CD4-positive, alpha-beta T cell treated with Interleukin-10 for 1 hour (primary cell): ENCODE results near the gene SLC39A9.
"Not testable (repeated sequence)": the region's sequence is repeated elsewhere in the genome, so short reads cannot be mapped to it uniquely, and the experiment has no call there.

Experiments used
- DNase-seq: peaks from one replicate; pipeline ENCODE4 v3.0.0-alpha.2; 2020

Gene SLC39A9

DNA sequence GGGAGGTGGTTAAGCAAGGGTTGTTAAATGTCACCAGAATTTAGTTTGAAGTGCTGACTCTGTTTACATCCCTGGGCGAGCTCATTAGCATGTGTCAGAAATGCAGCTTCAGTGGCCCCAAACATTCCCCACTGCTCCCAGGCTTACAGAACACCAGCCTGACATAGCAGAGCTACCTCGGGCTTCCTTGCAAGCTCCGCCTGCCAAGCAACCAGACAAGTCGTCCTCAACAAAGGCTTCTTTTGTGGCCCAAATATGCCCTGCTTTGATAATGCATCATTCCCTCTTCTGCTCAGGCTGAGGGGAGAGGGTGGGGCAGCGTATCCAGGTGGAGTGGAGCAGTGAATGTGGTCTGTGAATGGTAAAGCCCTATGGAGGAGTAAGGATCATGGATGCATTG lies 28.4 kb upstream of the SLC39A9 start:
- no peak for DNase-seq

DNA sequence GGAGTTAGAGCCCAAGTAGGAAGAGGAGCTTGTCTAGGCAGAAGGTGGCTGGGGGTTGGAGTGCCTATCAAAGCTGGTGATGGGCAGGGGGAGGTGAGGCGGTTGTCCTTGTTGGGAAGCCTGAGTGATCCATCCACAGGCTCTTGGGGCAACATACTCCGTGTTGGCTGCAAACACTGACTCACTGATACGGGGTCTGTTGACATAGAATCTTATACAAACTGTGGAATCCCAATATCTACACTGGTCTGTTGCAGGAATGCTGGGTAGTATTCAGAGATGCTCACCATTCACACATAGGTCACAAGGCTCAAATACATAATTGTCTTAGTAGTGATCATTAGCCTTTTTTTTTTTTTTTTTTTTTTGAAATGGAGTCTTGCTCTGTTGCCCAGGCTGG lies 26.3 kb upstream of the SLC39A9 start:
- no peak for DNase-seq

DNA sequence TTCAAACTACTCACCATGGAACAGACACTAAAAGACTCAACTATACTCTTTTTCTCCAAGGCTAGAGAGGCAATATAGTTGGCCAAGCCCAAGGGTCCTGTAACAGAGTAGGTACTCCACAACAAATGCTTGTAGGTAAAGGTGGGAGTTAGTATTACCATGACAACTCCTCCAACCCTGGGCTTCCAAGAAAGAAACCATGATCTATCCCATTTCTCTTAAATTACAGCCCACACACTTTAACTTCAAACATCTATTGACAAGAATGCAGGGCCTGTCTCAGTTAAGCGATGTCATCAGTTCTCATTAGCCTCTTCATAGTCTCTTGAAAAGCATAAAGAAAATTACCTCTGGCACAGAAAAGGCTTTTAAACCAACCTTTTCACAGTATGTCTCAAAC lies 25.4 kb upstream of the SLC39A9 start:
- no peak for DNase-seq

DNA sequence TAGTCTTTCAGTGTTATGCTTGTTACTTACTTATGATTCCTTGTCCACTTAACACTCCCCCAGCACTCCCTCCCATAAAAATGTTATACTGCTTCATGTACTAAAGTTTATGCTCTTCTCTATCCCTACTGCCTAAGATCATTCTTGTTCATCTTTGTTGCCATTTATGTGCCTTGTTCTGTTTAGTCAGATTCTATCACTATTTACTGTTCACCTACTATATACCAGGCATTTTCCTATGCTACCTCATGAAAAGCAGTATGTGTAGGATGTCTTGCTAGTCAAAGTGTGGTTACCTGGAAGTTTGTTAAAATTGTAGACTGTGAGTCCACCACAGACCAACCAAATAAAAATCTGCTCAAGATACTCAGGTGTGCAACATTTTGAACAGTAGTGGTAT lies 24.3 kb upstream of the SLC39A9 start:
- DNase-seq = no peak

DNA sequence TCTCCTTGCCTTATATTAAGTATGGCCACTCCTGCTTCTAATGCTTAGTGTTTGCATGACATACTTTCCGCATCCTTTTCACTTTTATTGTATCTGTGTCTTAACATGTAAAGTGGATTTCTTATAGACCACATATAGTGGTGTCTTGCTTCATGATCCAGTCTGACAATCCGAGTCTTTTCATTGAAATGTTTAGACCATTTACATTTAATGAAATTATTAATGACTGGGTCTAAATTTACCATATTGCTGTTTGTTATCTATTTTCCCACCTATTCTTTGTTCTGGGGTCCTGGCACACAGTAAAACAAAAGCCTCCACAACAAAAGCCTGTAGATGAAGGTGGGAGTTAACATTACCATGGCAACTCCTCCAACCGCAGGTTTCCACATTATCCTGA lies 23.3 kb upstream of the SLC39A9 start:
- DNase-seq = no peak

DNA sequence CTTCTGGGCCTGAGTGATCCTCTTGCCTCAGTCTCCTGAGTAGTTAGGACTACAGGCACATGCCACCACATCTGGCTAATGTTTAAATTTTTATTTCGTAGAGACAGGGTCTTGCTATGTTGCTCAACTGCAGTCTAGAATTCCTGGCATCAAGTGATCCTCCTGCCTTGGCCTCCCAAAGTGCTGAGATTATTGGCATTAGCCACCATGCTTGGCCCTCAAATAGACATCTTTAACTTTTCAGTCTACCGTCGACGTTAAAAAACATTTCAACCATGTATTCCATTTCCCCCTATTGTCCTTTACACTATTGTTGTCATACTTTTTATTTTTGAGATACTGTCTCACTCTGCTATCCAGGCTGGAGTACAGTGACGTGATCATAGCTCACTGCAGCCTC lies 22.8 kb upstream of the SLC39A9 start:
- no peak for DNase-seq

DNA sequence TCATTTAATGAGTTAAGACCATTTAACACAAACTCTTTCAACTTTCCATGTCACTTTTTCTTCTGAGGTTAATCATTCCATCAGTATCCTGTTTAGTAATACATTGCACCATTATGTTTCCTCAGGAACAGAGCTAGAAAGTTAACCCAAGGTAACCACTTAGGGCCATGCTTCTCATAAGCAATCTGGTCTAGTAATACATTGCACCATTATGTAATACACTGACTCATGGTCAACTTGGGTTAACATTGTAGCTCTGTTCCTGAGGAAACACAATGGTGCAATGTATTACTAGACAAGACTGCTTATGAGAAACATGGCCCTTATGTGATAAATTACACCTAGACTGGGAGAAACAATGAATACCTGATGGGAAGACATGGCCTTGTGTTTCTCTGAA lies 22.1 kb upstream of the SLC39A9 start:
- DNase-seq = no peak

DNA sequence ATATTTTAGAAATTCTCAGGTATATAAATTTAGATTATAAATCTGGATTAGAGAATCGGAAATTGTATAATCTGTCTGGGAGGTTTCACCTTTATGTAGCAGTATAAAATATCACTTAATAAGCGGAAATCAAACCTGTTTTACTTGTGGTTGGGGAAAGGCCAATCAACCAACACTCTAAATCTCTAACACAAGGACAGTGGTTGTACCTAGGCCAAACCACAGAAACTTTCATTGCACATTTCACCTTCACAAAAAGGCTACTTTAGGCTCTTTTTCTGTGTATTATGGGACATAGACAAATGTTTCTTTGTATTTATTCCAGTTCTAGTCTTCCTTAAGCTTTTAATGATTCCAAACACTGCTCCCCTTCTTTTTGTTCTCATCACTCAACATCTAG lies 20.2 kb upstream of the SLC39A9 start:
- no peak for DNase-seq

DNA sequence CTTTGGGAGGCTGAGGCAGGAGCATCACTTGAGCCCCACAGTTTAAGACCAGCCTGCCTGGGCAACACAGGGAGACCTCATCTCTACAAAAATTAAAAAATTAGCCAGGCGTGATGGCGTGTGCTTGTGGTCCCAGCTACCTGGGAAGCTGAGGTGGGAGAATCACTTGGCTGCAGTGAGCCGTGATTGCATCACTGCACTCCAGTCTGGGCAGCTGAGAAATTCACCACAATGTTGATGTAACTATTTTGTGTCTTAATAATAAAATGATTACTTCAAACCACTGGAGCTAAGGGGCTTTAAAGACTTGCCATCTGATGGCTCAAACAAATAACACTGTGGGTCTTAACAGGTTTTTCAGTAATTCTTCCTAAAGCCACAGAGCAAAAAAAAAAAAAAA lies 11.2 kb upstream of the SLC39A9 start:
- no peak for DNase-seq

DNA sequence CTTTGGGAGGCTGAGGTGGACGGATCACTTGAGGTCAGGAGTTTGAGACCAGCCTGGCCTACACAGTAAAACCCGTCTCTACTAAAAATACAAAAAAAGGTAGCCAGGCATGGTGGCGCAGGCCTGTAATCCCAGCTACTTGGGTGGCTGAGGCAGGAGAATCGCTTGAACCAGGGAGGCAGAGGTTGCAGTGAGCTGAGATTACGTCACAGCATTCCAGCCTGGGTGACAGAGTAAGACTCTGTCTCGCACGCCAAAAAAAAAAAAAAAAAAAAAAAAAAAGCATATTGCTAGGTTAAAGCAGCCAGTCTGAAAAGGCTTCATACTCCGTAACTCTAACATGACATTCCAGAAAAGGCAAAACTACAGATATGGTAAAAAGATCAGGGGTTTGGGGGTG lies 7.1 kb upstream of the SLC39A9 start:
- not testable (repeated sequence) for DNase-seq

DNA sequence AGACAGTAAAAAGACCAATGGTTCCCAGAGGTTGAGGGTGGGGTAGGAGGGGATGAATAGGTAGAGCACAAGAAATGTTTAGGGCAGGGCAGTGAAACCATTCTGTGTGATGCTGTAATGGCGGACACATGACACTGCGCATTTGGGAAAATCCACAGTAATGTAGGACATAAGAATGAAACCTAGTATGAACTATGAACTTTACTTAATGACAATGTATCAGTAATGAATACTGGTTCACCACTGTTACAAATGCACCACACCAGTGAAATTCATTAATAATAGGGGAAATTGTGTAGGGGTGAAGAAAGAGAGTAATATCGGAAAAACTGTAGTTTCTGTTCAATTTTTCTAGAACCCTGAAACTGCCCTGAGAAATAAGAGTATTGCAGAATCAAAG lies 6.0 kb upstream of the SLC39A9 start:
- no peak for DNase-seq

DNA sequence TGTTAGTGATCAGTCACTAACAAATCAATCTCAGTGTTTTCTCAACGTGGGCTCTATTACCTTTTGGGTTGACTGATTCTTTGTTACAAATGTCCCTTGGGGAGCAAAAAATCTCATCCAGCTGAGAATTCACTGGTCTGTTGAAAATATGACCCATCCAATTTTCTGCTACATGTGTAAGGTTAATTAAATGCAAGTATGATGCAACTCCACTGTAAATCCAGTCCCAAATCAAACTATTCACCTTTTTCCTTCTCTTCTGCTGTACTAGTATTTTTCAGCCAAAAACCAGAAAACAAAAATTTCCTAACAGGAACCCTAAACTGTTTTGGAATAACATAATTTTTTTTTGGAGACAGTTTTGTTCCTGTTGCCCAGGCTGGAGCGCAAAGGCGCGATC lies 2.6 kb upstream of the SLC39A9 start:
- DNase-seq = no peak

DNA sequence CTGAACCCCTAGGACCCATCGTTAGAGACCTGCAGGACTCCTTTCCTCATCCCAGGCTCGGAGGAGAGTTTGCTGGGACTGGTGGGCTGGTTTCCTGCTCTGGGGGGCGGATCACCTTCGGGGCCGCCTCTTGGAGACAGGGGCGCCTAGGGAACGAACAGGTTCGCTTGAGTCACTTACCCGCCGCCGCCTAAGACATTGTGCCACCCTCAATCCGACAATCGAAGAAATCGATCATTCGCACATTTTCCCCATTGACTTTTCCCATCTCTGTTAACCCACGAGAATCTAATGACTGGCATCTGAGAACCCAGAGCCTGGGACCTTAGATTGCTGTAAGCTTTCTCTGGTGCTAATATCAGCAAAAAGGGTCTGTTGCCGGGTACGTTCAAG lies 322 bp downstream of the SLC39A9 start:
- no peak for DNase-seq

DNA sequence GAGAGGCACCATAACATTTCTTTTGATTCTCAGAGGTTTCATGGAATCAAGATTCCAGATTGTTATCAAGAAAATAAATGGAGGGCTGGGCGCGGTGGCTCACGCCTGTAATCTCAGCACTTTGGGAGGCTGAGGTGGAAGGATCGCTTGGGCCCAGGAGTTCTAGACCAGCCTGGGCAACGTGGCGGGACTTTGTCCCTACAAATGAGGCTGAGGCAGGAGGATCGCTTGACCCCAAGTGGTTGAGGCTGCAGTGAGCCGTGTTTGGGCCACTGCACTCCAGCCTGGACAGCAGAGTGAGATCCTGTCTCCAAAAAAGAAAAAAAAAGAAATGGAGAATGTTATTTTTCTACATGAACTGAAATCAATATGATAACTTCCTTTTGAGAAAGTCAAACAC lies 1.3 kb downstream of the SLC39A9 start:
- DNase-seq = no peak

DNA sequence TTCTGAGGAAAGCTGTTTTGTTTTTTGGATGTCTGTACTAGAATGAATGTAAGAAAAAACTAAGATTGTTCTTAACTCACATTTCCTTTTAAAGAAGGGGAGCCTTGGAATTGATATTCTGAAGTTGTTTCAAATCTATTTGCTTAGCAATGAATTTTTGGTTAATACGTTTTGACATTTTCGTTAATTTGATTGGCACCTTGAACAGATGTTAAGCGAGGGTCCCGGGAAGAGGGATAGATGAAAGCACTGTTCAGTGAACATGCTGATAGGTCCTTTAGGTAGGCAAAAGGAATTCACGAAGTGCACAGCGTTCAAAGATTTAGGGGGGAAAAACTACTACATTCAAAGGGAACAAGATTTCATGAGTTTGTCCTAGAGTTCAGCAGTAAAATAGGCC lies 1.7 kb downstream of the SLC39A9 start:
- no peak for DNase-seq

DNA sequence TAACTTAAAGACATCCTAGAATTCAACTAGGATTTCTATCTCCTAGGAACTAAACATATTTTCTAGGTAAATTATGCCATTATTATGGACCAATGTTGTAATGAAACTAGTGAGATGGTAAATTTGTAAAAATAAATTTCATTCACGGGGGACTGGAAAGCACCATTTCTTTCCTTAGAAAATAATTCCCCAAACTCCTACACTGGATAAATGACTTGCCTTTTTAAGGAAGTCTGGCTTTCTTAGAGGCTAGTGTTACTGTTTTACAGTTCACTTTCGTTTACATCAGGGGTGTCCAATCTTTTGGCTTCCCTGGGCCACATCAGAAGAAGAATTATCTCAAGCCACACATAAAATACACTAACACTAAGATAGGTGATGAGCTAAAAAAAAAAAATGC lies 3.3 kb downstream of the SLC39A9 start:
- no peak for DNase-seq

DNA sequence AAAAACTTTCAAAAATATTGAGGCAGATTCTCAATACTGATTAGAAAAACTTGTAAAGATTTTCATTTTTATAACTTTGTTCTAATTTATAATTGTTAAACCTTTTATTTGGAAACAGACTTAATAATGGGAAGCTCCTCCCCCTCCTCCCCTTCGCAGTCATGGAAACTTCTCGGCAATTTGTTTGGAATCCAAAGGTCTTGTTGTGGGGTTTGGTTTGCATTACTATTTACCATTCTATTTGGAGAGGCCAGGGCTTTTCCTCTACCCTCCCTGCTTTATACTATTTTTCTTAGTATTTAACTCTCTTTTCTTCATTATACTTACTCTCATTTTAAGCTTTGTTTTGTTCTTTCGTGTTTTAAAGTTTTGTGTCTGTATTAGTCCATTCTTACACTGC lies 6.0 kb downstream of the SLC39A9 start:
- no peak for DNase-seq

DNA sequence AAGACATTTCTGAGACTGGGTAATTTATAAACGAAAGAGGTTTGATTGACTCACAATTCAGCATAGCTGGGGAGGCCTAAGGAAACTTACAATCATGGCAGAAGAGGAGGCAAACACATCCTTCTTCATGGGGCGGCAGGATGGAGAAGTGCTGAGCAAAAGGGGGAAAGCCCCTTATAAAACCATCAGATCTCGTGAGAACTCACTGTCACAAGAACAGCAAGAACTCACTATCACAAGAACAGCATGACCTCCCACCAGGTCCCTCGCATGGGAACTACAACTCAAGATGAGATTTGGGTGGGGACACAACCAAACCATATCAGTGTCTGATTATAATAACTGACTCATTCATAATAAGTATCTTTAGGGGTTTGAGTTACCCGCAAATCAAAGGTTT lies 6.4 kb downstream of the SLC39A9 start:
- DNase-seq = no peak

DNA sequence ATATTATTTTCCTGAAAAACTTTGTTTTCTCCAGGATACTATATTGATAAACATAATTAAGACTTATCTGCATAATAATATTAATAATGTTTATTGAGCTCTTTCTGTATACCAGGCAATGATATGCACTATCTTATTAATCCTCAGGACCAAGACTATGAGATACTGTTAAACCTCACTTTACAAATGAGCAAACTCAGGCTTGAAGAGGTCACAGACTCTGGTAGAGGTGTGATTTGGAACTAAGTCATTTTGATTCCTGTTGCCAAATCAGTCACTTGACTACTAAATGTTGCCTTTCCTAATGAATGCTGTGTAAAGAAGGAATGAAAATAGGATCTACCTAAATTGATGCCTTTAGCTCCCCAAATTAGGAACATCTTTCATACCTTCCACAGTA lies 7.3 kb downstream of the SLC39A9 start:
- no peak for DNase-seq

DNA sequence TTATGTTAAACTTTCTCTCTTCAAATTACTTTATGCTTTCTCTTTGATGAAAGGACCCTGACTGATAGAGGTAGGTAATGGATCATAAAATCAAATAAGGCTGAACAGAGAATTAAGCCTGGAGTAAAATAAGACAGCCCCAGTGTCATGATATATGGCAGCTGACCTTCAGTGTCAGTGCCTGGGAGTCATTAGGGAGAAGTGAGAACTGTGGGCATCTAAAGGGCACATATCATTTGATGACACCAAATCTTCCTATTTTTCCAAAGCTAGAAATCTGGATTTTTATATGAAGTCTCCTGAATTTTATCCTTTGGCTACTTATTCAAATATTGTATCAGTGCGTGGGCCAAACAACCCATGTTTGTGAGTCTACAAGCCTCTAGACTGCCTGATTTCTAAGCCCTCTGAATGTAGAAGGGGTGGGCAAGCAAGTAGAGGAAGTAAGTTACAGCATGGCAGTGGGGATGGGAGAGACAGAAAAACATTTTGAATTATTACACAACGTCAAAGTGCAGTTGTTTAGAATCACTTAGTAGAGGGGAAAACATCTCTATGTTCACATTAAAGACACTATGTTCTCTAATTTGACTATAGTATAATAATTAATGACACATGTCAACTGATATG lies 10.0 kb downstream of the SLC39A9 start:
- DNase-seq = no peak

DNA sequence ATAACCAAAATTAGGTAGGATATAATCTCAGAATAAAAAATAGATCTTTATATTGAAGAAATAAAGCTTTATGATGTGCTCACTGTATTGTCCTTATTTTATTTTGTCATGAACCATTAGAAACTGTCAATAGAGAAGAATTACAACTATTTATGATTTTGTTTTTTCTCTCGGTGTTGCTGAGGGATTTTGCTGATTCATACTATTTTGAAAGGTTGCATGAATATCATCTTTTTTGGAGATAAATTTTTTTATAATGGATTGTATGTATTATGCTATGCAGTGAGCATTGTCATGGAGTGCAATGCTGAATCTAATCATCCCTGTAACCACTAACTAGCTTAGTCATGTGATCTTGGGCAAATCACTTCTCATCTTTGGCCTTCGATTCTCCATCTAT lies 15.0 kb downstream of the SLC39A9 start:
- DNase-seq = no peak

DNA sequence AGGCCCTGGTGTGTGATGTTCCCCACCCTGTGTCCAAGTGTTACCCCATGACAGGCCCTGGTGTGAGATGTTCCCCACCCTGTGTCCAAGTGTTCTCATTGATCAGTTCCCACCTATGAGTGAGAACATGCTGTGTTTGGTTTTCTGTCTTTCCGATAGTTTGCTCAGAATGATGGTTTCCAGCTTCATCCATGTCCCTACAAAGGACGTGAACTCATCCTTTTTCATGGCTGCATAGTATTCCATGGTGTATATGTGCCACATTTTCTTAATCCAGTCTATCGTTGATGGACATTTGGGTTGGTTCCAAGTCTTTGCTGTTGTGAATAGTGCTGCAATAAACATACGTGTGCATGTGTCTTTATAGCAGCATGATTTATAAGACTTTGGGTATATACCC lies 17.6 kb downstream of the SLC39A9 start:
- DNase-seq = not testable (repeated sequence)

DNA sequence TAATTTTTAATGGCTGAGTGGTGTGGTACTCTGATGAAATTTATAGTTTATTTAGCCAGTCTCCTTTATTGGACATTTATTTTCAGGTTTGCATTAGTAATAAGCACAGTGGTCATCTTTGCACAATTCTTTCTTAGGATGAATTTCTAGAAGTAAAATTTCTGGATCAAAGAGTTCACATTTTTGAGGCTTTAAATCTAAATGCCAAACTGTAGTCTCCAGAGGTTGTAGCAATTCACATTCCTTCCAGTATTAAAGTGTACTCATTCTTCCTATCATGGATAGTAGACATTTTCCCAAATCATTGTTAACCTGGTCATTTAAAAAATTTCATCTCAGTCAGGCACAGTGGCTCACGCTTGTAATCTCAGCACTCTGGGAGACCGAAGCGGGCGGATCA lies 24.8 kb downstream of the SLC39A9 start:
- DNase-seq = no peak

DNA sequence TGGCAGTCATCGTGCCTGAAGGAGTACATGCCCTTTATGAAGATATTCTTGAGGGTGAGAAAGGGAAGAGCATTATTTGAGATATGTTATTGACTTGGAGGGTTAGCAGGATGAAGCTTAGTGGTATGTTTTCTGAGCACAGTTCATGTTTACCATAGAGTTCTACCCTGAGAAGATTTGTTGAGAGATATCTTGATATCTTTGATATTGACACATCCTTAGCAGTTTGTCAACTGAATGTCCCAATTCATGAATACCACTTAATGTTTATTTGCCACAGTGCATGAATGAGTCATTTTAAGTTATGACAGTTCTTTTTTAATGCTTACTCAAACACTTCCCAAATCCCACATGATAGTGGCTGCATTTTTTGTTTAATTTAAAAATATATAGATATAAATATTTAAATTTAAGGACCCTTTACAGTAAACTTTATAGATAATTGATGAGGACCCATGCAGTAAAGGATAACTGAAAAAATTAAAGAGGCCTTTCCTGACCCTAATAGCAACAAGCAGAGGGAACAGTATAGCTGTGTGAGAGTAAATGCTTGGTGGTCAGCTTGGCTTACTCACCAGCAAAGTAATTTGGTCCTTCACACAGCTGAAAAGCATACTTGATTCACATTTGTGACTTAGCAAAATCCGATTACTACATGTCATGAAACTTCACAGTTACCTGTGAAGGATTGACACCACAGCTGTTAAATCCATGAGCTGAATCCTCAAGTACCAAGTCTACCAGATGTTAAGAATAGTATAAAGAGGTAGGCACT lies 25.8 kb downstream of the SLC39A9 start:
- no peak for DNase-seq

DNA sequence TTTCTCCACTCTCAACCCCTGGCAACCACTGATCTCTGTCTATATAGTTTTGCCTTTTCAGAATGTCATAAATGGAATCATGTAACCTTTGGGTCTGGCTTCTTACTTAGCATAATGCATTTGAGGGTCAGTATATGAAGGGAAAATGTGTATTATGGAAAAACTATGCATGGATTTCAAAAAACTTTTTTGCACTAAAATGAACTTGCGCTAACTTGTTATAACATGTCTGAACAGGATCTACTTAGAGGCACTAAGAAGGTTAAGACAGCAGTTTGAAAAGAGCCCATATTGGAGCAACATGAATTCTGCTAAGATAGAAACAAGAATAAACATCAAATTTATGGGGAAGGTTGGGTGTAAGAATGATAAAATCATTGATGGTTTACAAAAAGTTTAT lies 29.1 kb downstream of the SLC39A9 start:
- DNase-seq = no peak
